Heart right ventricle (tissue), 16 donors: ENCODE data around the gene NAXD. TPM values are rescaled to one million over a fixed set of nuclear protein-coding genes. Genes with fewer than 3 reads are reported as not detected.
A peak's percentile ranks its signal among the peaks of the same experiment; 100 is the strongest.
"Not testable (repeated sequence)": the region's sequence is repeated elsewhere in the genome, so short reads cannot be mapped to it uniquely, and the experiment has no call there.

ENCODE experiments used
- ATAC-seq, 8 donors: fragments of 200-7000 bp; cut with Tn5 transposase; one replicate each; pipeline ENCODE4 v1.9.1; 2020; ENCODE audit warnings: mild to moderate bottlenecking in 8 of 8, moderate library complexity in 8 of 8, moderate number of reproducible peaks in 1 of 8
- DNase-seq, 2 donors: peaks; one replicate each; pipeline ENCODE4 v3.0.0-alpha.2; 2020
- H3K27ac ChIP-seq, 10 donors: fragments of 200-600 bp; sonication (generic) in 2 of 10; one replicate each; pipeline versions ENCODE4 v1.5.0 to v1.8.0; 2020 to 2022; ENCODE audit warnings: mild to moderate bottlenecking in 3 of 10
- H3K27me3 ChIP-seq, 7 donors: fragments of 200-600 bp; one replicate each; pipeline ENCODE4 v1.8.0; 2021 to 2022; ENCODE audit warnings: mild to moderate bottlenecking in 2 of 7
- H3K36me3 ChIP-seq, 9 donors: fragments of 200-600 bp; sonication (generic) in 1 of 9; one replicate each; pipeline versions ENCODE4 v1.5.0 to v1.8.0; 2020 to 2022; ENCODE audit warnings: mild to moderate bottlenecking in 2 of 9
- H3K4me1 ChIP-seq, 9 donors: fragments of 200-600 bp; sonication (generic) in 1 of 9; one replicate each; pipeline versions ENCODE4 v1.5.0 to v1.8.0; 2020 to 2022; ENCODE audit warnings: mild to moderate bottlenecking in 4 of 9
- H3K4me3 ChIP-seq, 10 donors: fragments of 200-600 bp; sonication (generic) in 2 of 10; one replicate each; pipeline versions ENCODE4 v1.5.0 to v1.8.0; 2020 to 2022; ENCODE audit warnings: mild to moderate bottlenecking in 7 of 10, moderate library complexity in 2 of 10
- H3K9me3 ChIP-seq, 11 donors: fragments of 200-600 bp in 10 of 11; sonication (generic) in 2 of 11; one replicate each; pipeline versions ENCODE4 v1.5.0 to v1.8.0; 2013 to 2022; ENCODE audit warnings: mild to moderate bottlenecking in 2 of 11, control low read depth in 1 of 11, moderate library complexity in 1 of 11
- WGBS, 2 donors: extraction: QIAGEN DNeasy Blood & Tissue Kit; methylation state at CpG; one replicate each; pipeline ENCODE4 v1.1.7; 2013; ENCODE audit warnings: inconsistent platforms in 1 of 2; 5-methylcytosine and 5-hydroxymethylcytosine counted together
- intact Hi-C, 10 donors: fragments of 100-400 bp; cut with DNase I; formaldehyde crosslinking; loops; one replicate each; pipeline versions ENCODE4 v1.11.1 to v1.14.2; 2022
- polyA plus RNA-seq, 2 donors: library from polyadenylated mRNA; stranded (reverse); fragments of 200-250 nt; gene quantifications; one replicate each; pipeline ENCODE4 v1.2.3, GENCODE V29; 2013
- total RNA-seq, 10 donors: library from RNA; stranded (reverse); fragmentation: NEBNext Ultra II Directional in 3 of 10; extraction: Animal tissue kit (Norgen Biotek cat#: 25700) in 3 of 10; gene quantifications; one replicate each; pipeline versions ENCODE4 v1.2.1 to v1.2.4, GENCODE V29; 2021 to 2023
- TF ChIP-seq, protein P1 (sequence below), 9 donors: fragments of 200-600 bp; sonication (generic) in 2 of 9; IDR thresholded peaks; one replicate each; pipeline versions ENCODE4 v1.5.0 to v1.8.0; 2021 to 2022; ENCODE audit warnings: antibody characterized with exemption in 9 of 9, mild to moderate bottlenecking in 5 of 9, moderate library complexity in 1 of 9
- donor health status: Arrhythmogenic right ventricular cardiomyopathy.
- donor health status: ischemic (EF 13 %, LVEDD 7.1; RV severe dilation, severe dysfunction).
- donor health status: healthy with polysubstance abuse.
- donor health status: DM: no; HTN: yes; CAD: no.
- donor health status: DM: no; HTN: no; CAD: no.
- donor health status: ischemic (EF 25% LVEDD 6.9; RV normal size, moderate dysfunction).
- donor health status: ischemic (EF 25% LVEDD 5.7; RV mildly dilated, moderate dysfunction).
- donor health status: healthy.
- donor health status: DM: yes; HTN: yes; CAD: no.
- donor health status: Ischemic cardiomyopathy.
- donor health status: ischemic (EF 35%, LVEDD 5.7; RV mildly dilated, moderate dysfunction).
- donor health status: nonischemic (EF 11% LVEDD 7.7; RV severe dilation, severe dysfunction).
- donor health status: DM: yes; HTN: yes; CAD: no.
- donor health status: PGD.
- donor health status: ischemic (EF 29% LVEDD 5.4; RV normal size, mild dysfunction).
- donor health status: nonischemic (EF 23%, LVEDD 6.1; RV moderate dilation, normal function).

NAXD gene
- total and polyA plus RNA-seq, 12 donors = 22.1 to 43.4 (median 27.8) TPM

GRCh38 chr13:110653271-110653670, 37.9 kb downstream of the NAXD start:
- TF ChIP-seq, protein P1, sequence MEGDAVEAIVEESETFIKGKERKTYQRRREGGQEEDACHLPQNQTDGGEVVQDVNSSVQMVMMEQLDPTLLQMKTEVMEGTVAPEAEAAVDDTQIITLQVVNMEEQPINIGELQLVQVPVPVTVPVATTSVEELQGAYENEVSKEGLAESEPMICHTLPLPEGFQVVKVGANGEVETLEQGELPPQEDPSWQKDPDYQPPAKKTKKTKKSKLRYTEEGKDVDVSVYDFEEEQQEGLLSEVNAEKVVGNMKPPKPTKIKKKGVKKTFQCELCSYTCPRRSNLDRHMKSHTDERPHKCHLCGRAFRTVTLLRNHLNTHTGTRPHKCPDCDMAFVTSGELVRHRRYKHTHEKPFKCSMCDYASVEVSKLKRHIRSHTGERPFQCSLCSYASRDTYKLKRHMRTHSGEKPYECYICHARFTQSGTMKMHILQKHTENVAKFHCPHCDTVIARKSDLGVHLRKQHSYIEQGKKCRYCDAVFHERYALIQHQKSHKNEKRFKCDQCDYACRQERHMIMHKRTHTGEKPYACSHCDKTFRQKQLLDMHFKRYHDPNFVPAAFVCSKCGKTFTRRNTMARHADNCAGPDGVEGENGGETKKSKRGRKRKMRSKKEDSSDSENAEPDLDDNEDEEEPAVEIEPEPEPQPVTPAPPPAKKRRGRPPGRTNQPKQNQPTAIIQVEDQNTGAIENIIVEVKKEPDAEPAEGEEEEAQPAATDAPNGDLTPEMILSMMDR (IDR thresholded peaks at IDR 0.05) = no peak
- ATAC-seq (no peak), DNase-seq (no peak)
- intact Hi-C loops = no loop called here
- Histone ChIP-seq H3K9me3 (peaks cover 0 to 8% (median 0%) of the 10 kb centered on the region in 11 donors), H3K36me3 (peaks cover 0 to 75% (median 0%) of the 10 kb centered on the region in 9 donors), H3K27ac (no peak overlapping the region), H3K27me3 (no peaks in the 10 kb centered on the region), H3K4me3 (no peak overlapping the region), H3K4me1 (peaks cover 0 to 13% (median 0%) of the 10 kb centered on the region in 9 donors)
- WGBS, 2 donors = 86 to 91% methylated on average over 14 of the region's 14 CpGs

- Histone ChIP-seq H3K4me3 (no peak overlapping the region), H3K9me3 (peaks cover 0 to 9% (median 0%) of the 10 kb centered on the region in 11 donors), H3K4me1 (peaks cover 0 to 18% (median 0%) of the 10 kb centered on the region in 9 donors), H3K27ac (no peak overlapping the region), H3K36me3 (peaks cover 0 to 70% (median 0%) of the 10 kb centered on the region in 9 donors), H3K27me3 (no peaks in the 10 kb centered on the region)
- intact Hi-C loops = no loop called here
- TF ChIP-seq, protein P1 (IDR thresholded peaks at IDR 0.05) = no peak
- no peak for DNase-seq
- no peak for ATAC-seq
- 95 to 96% methylated on average over 14 of the region's 14 CpGs for WGBS, 2 donors
Observed at GRCh38 chr13:110653851-110654250, 38.5 kb downstream of the NAXD start.

DNA sequence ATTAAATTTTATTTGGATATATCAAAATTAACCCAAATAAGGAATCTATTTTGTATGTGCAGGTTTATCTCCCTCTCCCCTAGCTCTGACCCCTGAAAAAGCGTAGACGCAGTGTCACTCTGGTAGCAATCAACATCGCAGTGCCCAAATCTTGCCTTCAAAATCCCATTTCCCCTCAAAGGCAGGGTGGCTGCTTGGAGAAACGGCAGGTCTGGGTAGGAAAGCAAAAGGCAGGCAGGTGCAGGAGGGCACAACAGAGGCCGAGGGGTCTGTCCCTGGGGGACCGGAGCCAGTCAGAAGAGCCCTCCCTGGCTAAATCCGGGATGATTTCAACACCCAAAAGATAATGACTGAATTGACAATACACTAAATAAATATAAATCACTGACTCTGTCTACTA, 41.9 kb downstream of the NAXD start:
- ATAC-seq = no peak
- intact Hi-C loops = no loop called here
- no peak for DNase-seq
- H3K27me3 ChIP-seq = no peaks in the 10 kb centered on the region
- TF ChIP-seq, protein P1 (IDR thresholded peaks at IDR 0.05) = no peak
- peaks cover 0 to 21% (median 0%) of the 10 kb centered on the region in 9 donors for H3K4me1 ChIP-seq
- 94 to 96% methylated on average over 7 of the region's 7 CpGs for WGBS, 2 donors
- peak overlapping the region in 1 of 10 donors; percentile 83 for H3K27ac ChIP-seq
- H3K4me3 ChIP-seq = no peak overlapping the region
- peaks cover 0 to 76% (median 14%) of the 10 kb centered on the region in 9 donors for H3K36me3 ChIP-seq
- H3K9me3 ChIP-seq = peaks cover 0 to 27% (median 3%) of the 10 kb centered on the region in 11 donors

DNA sequence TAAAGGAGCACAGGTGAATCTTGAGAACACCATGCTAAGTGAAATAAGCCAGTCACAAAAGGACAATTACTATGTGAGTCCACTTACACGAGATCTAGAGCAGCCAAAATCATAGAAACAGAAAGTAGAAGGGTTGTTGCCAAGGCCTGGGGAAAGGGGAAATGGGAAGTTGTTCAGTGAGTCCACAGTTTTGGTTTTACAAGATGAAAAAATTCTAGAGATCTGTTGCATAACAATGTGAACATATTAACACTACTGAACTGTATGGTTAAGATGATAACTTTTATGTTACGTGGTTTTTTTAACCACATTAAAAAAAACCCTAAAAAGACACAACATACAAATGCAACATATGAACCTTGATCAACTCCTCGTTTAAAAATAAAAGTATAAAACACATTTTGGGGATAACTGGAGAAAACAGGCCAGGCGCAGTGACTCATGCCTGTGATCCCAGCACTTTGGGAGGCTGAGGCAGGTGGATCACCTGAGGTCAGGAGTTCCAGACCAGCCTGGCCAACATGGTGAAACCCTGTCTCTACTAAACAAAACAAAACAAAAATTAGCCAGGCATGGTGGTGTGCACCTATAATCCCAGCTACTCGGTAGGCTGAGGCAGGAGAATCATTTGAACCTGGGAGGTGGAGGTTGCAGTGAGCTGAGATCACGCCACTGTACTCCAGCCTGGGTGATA, 43.0 kb downstream of the NAXD start:
- intact Hi-C loops, H3K4me3 ChIP-seq, H3K27me3 ChIP-seq, DNase-seq: not testable (repeated sequence)
- Histone ChIP-seq H3K9me3 (peaks cover 0 to 27% (median 3%) of the 10 kb centered on the region in 11 donors), H3K4me1 (peaks cover 0 to 24% (median 0%) of the 10 kb centered on the region in 9 donors), H3K27ac (peak overlapping the region in 1 of 10 donors; percentile 83), H3K36me3 (peaks cover 0 to 78% (median 19%) of the 10 kb centered on the region in 9 donors)
- 83 to 93% methylated on average over 6 of the region's 6 CpGs for WGBS, 2 donors
- ATAC-seq = peak in 4 of 8 donors; percentile 21 to 38 (median 33)

DNA sequence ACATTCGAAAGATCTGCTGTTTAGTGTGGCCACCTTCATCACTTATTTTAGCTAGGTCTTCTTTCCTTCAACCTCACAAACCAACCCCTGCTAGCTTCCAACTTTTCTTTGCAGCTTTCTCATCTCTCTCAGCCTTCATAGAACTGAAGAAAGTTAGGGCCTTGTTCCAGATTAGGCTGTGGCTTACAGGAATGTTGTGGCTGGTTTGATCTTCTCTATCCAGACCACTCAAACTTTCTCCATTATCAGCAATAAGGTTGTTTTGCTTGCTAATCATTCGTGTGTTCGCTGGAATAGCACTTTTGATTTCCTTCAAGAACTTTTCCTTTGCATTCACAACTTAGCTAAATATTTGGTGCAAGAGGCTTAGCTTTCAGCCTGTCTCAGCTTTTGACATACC, 45.9 kb downstream of the NAXD start:
- Histone ChIP-seq H3K27ac (no peak overlapping the region), H3K36me3 (peaks cover 0 to 93% (median 35%) of the 10 kb centered on the region in 9 donors), H3K9me3 (peaks cover 0 to 27% (median 3%) of the 10 kb centered on the region in 11 donors), H3K4me3 (no peak overlapping the region), H3K27me3 (no peaks in the 10 kb centered on the region), H3K4me1 (peaks cover 0 to 43% (median 0%) of the 10 kb centered on the region in 9 donors)
- intact Hi-C loops = no loop called here
- no peak for DNase-seq
- no peak for ATAC-seq
- TF ChIP-seq, protein P1 (IDR thresholded peaks at IDR 0.05) = no peak
- WGBS, 2 donors = 98% methylated on average over 3 of the region's 3 CpGs
